Left cardiac atrium (tissue), 4 donors: ENCODE data around the gene NEK3. TPM values are rescaled to one million over a fixed set of nuclear protein-coding genes. Genes with fewer than 3 reads are reported as not detected.
A peak's percentile ranks its signal among the peaks of the same experiment; 100 is the strongest.
"Not testable (repeated sequence)": the region's sequence is repeated elsewhere in the genome, so short reads cannot be mapped to it uniquely, and the experiment has no call there.

ENCODE experiments used
- ATAC-seq, 2 donors: fragments of 200-7000 bp; cut with Tn5 transposase; one replicate each; pipeline ENCODE4 v1.9.1; 2020; ENCODE audit warnings: mild to moderate bottlenecking in 2 of 2, moderate library complexity in 2 of 2
- DNase-seq: peaks from one replicate; pipeline ENCODE4 v3.0.0-alpha.2; 2020
- intact Hi-C, 2 donors: fragments of 100-400 bp; cut with DNase I; formaldehyde crosslinking; loops; one replicate each; pipeline versions ENCODE4 v1.14.1 to v1.15.1; 2022 to 2023
- long read RNA-seq: library from polyadenylated mRNA; unstranded; transcript quantifications from one replicate; pipeline ENCODE4 v2.0.0, GENCODE V29; 2021
- total RNA-seq, 2 donors: library from RNA; stranded (reverse); fragmentation: NEBNext Ultra II Directional; extraction: Animal tissue kit (Norgen Biotek cat#: 25700); gene quantifications; one replicate each; pipeline ENCODE4 v1.2.1, GENCODE V29; 2021
- donor health status: DM: no; HTN: yes; CAD: no.
- donor health status: DM: no; HTN: yes; CAD: no; lungs with severe emphysema.
- donor health status: DM: yes; HTN: yes; CAD: no.
- donor health status: Dilated cardiomyopathy.

NEK3 gene
- 10 to 100 TPM in 1 of 2 donors, 1 to 10 TPM in 1; 9.2 to 11.9 TPM for total RNA-seq
- long read RNA-seq, partial matches to known transcripts, result 1 of 4 reads
- long read RNA-seq, other reads (novel, unspliced or antisense), result 2 of 4 reads

GRCh38 chr13:52159159-52159982 lies at the start of gene NEK3:
NEK3 (minus strand) TSS chr13:52159597; CDS start chr13:52156191, 3,406 bp downstream.
- intact Hi-C loops, result no loop called here
- peak; percentile 81 for DNase-seq
- peak; percentile 94 to 96 for ATAC-seq

- intact Hi-C loops, DNase-seq, ATAC-seq: not testable (repeated sequence)
These were observed 49.0 kb upstream of the NEK3 start for GRCh38 chr13:52208384-52208783.

GRCh38 chr13:52207896-52208295 lies 48.5 kb upstream of the NEK3 start:
- ATAC-seq, intact Hi-C loops, DNase-seq: not testable (repeated sequence)

GRCh38 chr13:52207337-52207736 lies 47.9 kb upstream of the NEK3 start:
- DNase-seq, ATAC-seq, intact Hi-C loops: not testable (repeated sequence)

GRCh38 chr13:52204546-52204945 lies 45.1 kb upstream of the NEK3 start:
- DNase-seq, ATAC-seq, intact Hi-C loops: not testable (repeated sequence)

GRCh38 chr13:52203864-52204263 lies 44.5 kb upstream of the NEK3 start:
- peak; percentile 54 for DNase-seq
- intact Hi-C loops, result not testable (repeated sequence)
- peak in 1 of 2 donors; percentile 85 for ATAC-seq

- DNase-seq, intact Hi-C loops, ATAC-seq: not testable (repeated sequence)
These were observed 43.1 kb upstream of the NEK3 start for GRCh38 chr13:52202506-52202905.

GRCh38 chr13:52201439-52202193 lies 42.2 kb upstream of the NEK3 start:
- DNase-seq, result peak; percentile 47
- intact Hi-C loops, result not testable (repeated sequence)

GRCh38 chr13:52195401-52195837 lies 36.0 kb upstream of the NEK3 start:
- ATAC-seq (peak; percentile 89 to 92), DNase-seq (peak; percentile 91)
- intact Hi-C loops, result loop anchor here in 1 of 2 donors (10.0 kb wide), 1 partner anchor 259 kb away; the partner anchor contains the start of genes CKAP2 and VPS36

More at GRCh38 chr13:52201439-52202193, 42.2 kb upstream of the NEK3 start:
- peak; percentile 77 to 85 for ATAC-seq

GRCh38 chr13:52194184-52194868 lies 34.9 kb upstream of the NEK3 start:
- peak; percentile 92 to 93 for ATAC-seq
- intact Hi-C loops, result loop anchor here in 1 of 2 donors (10.0 kb wide), 1 partner anchor 260 kb away; the partner anchor contains the start of genes CKAP2 and VPS36
- peak; percentile 85 for DNase-seq

- intact Hi-C loops, result loop anchor here in 1 of 2 donors (10.0 kb wide), 1 partner anchor 261 kb away; the partner anchor contains the start of genes CKAP2 and VPS36
These were observed 34.3 kb upstream of the NEK3 start for GRCh38 chr13:52193587-52194183.

GRCh38 chr13:52187424-52188187 lies 28.2 kb upstream of the NEK3 start:
- peak; percentile 82 to 91 for ATAC-seq
- intact Hi-C loops, DNase-seq: not testable (repeated sequence)

More at GRCh38 chr13:52193587-52194183, 34.3 kb upstream of the NEK3 start:
- not testable (repeated sequence) for DNase-seq
- peak in 1 of 2 donors; percentile 1 for ATAC-seq

GRCh38 chr13:52187029-52187423 lies 27.6 kb upstream of the NEK3 start:
- peak in 1 of 2 donors; percentile 11 for ATAC-seq
- intact Hi-C loops, result no loop called here

GRCh38 chr13:52181316-52181954 lies 22.0 kb upstream of the NEK3 start:
- intact Hi-C loops, ATAC-seq: not testable (repeated sequence)

More at GRCh38 chr13:52187029-52187423, 27.6 kb upstream of the NEK3 start:
- DNase-seq, result no peak

GRCh38 chr13:52179925-52180324 lies 20.5 kb upstream of the NEK3 start:
- no peak for DNase-seq
- ATAC-seq, result no peak
- intact Hi-C loops, result no loop called here

More at GRCh38 chr13:52181316-52181954, 22.0 kb upstream of the NEK3 start:
- DNase-seq, result not testable (repeated sequence)

GRCh38 chr13:52177276-52177675 lies 17.9 kb upstream of the NEK3 start:
- intact Hi-C loops, result no loop called here
- ATAC-seq, result no peak
- no peak for DNase-seq

GRCh38 chr13:52173970-52174369 lies 14.6 kb upstream of the NEK3 start:
- intact Hi-C loops, DNase-seq: not testable (repeated sequence)
- ATAC-seq, result peak in 1 of 2 donors; percentile 34
